ENCODE measurements around the gene TOM1L1.

DNA sequence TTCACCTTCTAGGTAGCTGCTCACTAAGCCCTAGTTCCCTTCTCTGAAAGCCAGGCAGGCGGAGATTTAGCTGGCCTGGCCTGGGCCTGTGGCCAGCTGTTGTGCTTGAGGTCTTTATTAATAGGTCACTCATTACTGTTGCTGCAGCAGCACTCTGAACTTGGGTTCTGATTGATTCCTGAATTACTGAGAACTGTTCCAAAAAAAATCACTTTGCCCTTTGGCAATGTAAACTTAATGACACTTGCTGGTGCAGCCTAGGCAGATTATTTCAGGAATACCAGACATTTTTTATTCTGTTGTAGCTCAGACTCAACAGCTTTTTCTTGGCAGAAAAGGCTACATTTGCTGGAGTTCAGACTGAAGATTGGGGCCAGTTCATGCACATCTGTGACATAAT is 2.7 kb downstream of the TOM1L1 start:
- TF ChIP-seq CTCF (IDR thresholded peaks at IDR 0.05; ENCODE audit: low read length) = no peak
- TF ChIP-seq EZH2 (IDR thresholded peaks at IDR 0.05; ENCODE audit: borderline replicate concordance, low read length) = no peak
